GM12878 (cell line): Measurements from ENCODE around the gene PDGFC. TPM values are rescaled to one million over a fixed set of nuclear protein-coding genes. Genes with fewer than 3 reads are reported as not detected.

Experiments
- ATAC-seq: fragments of 200-7000 bp; cut with Tn5 transposase; 3 replicates; pipeline ENCODE4 v1.9.1; 2020; ENCODE audit warnings: mild to moderate bottlenecking, moderate library complexity
- BruUV-seq: library from RNA; stranded (reverse); fragments of 400-500 nt; replicated peaks from 2 replicates; lab custom pipeline; 2021; lab: Mats Ljungman, UMichigan
- CTCF ChIA-PET: fragments of 300-600 bp; sonication (Branson Sonifier 250); formaldehyde crosslinking; extraction: SDS; loops from one replicate; lab custom pipeline; 2021; ENCODE audit warnings: inconsistent platforms; lab: Yijun Ruan, JAX
- POLR2A ChIA-PET: fragments of 350-600 bp; formaldehyde crosslinking; extraction: SDS; loops from one replicate; lab custom pipeline; 2021; ENCODE audit warnings: inconsistent platforms; lab: Charles Lee
- RAD21 ChIA-PET: fragments of 300-600 bp; sonication (Branson Sonifier 250); formaldehyde crosslinking; loops from one replicate; lab custom pipeline; 2023; ENCODE audit warnings: antibody characterized with exemption; ENCODE audit not compliant: unreplicated experiment; lab: Charles Lee
- SMC1A ChIA-PET: fragments of 300-600 bp; sonication (Branson Sonifier 250); formaldehyde crosslinking; loops from one replicate; lab custom pipeline; 2023; ENCODE audit not compliant: unreplicated experiment, uncharacterized antibody; lab: Charles Lee
- DNase-seq: peaks from one replicate; pipeline ENCODE4 v3.0.0-alpha.2; 2011; ENCODE audit warnings: low read depth, low spot score
- FAIRE-seq: peaks from 3 replicates; lab custom pipeline; 2011; peaks lifted over from hg19 to GRCh38; lab: Jason Lieb, UNC
- H2AFZ ChIP-seq: 2 replicates; pipeline ENCODE4 v1.6.0; 2011; ENCODE audit warnings: low read depth, low read length, control low read depth; ENCODE audit not compliant: control insufficient read depth
- H3K27ac ChIP-seq: 2 replicates; pipeline ENCODE4 v1.5.1; 2011; ENCODE audit warnings: control low read depth; ENCODE audit not compliant: control insufficient read depth, insufficient read depth
- H3K27me3 ChIP-seq, 2 experiments: replicated peaks in 1 of 2; 2 replicates each; pipeline versions ENCODE4 v1.6.0 to v1.6.1; 2011; ENCODE audit warnings: low read length in 1 of 2; ENCODE audit not compliant: control insufficient read depth in 2 of 2, insufficient read depth in 2 of 2
- H3K36me3 ChIP-seq, 2 experiments: 2 replicates each; pipeline ENCODE4 v1.5.1; 2011; ENCODE audit warnings: low read length in 1 of 2; ENCODE audit not compliant: control insufficient read depth in 2 of 2, insufficient read depth in 2 of 2
- H3K4me1 ChIP-seq: 2 replicates; pipeline ENCODE4 v1.6.1; 2011; ENCODE audit warnings: mild to moderate bottlenecking, low read length, moderate library complexity, mixed read lengths; ENCODE audit not compliant: control insufficient read depth, insufficient read depth
- H3K4me2 ChIP-seq: 2 replicates; pipeline ENCODE4 v1.6.0; 2011; ENCODE audit warnings: control low read depth; ENCODE audit not compliant: control insufficient read depth, insufficient read depth
- H3K4me3 ChIP-seq: fragments of 200-600 bp; sonication (generic); 2 replicates; pipeline ENCODE4 v1.5.1; 2016
- H3K79me2 ChIP-seq: 2 replicates; pipeline ENCODE4 v1.6.0; 2011; ENCODE audit warnings: low read length; ENCODE audit not compliant: control insufficient read depth, insufficient read depth
- H3K9ac ChIP-seq: 2 replicates; pipeline ENCODE4 v1.8.0; 2011; ENCODE audit warnings: low read length, control low read depth, mixed read lengths; ENCODE audit not compliant: control insufficient read depth, insufficient read depth
- H3K9me3 ChIP-seq: replicated peaks from 3 replicates; pipeline ENCODE4 v1.5.1; 2011; ENCODE audit warnings: mild to moderate bottlenecking, low read length; ENCODE audit not compliant: control insufficient read depth, insufficient read depth
- H4K20me1 ChIP-seq: 2 replicates; pipeline ENCODE4 v1.6.0; 2011; ENCODE audit not compliant: control insufficient read depth, insufficient read depth
- BCLAF1 ChIP-seq: fragments of 450-650 bp; IDR thresholded peaks from 2 replicates; pipeline ENCODE4 v1.6.1; 2017; ENCODE audit warnings: antibody characterized with exemption, mild to moderate bottlenecking, moderate library complexity
- DPF2 ChIP-seq: fragments of 450-650 bp; IDR thresholded peaks from 2 replicates; pipeline ENCODE4 v1.6.1; 2017; ENCODE audit warnings: mild to moderate bottlenecking
- ELK1 ChIP-seq: IDR thresholded peaks from 2 replicates; pipeline ENCODE4 v1.6.1; 2012; ENCODE audit warnings: low read depth, low read length, improper control_type of control experiment
- FOXK2 ChIP-seq: fragments of 450-650 bp; IDR thresholded peaks from 2 replicates; pipeline ENCODE4 v1.6.1; 2017; ENCODE audit warnings: mild to moderate bottlenecking, moderate library complexity
- IKZF2 ChIP-seq, 2 experiments: fragments of 450-650 bp; IDR thresholded peaks; 2 replicates each; pipeline ENCODE4 v1.6.1; 2017; ENCODE audit warnings: mild to moderate bottlenecking in 2 of 2, moderate library complexity in 2 of 2
- PAX8 ChIP-seq: fragments of 450-650 bp; IDR thresholded peaks from 2 replicates; pipeline ENCODE4 v1.6.1; 2017; ENCODE audit warnings: mild to moderate bottlenecking, moderate library complexity
- REST ChIP-seq: IDR thresholded peaks from 2 replicates; pipeline ENCODE4 v1.6.1; 2012; ENCODE audit warnings: mild to moderate bottlenecking, low read depth, low read length
- RFX5 ChIP-seq: IDR thresholded peaks from 2 replicates; pipeline ENCODE4 v1.6.1; 2011; ENCODE audit warnings: low read depth, low read length, improper control_type of control experiment
- SIX5 ChIP-seq: IDR thresholded peaks from 2 replicates; pipeline ENCODE4 v1.6.1; 2011; ENCODE audit warnings: mild to moderate bottlenecking, low read depth, low read length, moderate library complexity; ENCODE audit not compliant: severe bottlenecking
- ZBTB11 ChIP-seq: fragments of 450-650 bp; formaldehyde crosslinking; IDR thresholded peaks from 2 replicates; pipeline ENCODE4 v1.5.0; 2022; ENCODE audit warnings: mild to moderate bottlenecking, missing genetic modification characterization
- ZNF274 ChIP-seq: IDR thresholded peaks from one replicate; pipeline ENCODE4 v1.8.0; 2011; ENCODE audit not compliant: insufficient read length, insufficient read depth
- ZZZ3 ChIP-seq: IDR thresholded peaks from 2 replicates; pipeline ENCODE4 v1.6.1; 2011; ENCODE audit warnings: low read depth; ENCODE audit not compliant: control insufficient read depth, insufficient read length
- WGBS: methylation state at CpG from one replicate; pipeline ENCODE4 v1.1.6; 2016; ENCODE audit warnings: low lambda C conversion rate; ENCODE audit not compliant: insufficient replicate concordance, insufficient coverage; ENCODE audit errors: missing lambda C conversion rate; 5-methylcytosine and 5-hydroxymethylcytosine counted together
- in situ Hi-C: fragments of 300-500 bp; cut with MboI; formaldehyde crosslinking; loops from 9 replicates; pipeline ENCODE4 v1.14.3; 2018; ENCODE audit warnings: mixed read lengths
- intact Hi-C: fragments of 100-400 bp; cut with micrococcal nuclease; formaldehyde crosslinking; loops from one replicate; pipeline ENCODE4 v1.14.2; 2022; ENCODE audit not compliant: unreplicated experiment
- polyA plus RNA-seq, 11 experiments: library from polyadenylated mRNA; depleted of rRNA in 4 of 11; unstranded in 6 of 11; stranded (reverse) in 5 of 11; fragments of >200 nt; fragmentation: Nextera tagmentation in 4 of 11; fragmentation: Illumina TruSeq in 1 of 11; extraction: Ambion mirVana in 4 of 11; extraction: Trizol in 1 of 11; gene quantifications; 1 replicate in 1 of 11; 2 replicates in 10 of 11; pipeline versions ENCODE4 v1.2.1 to v1.2.3, GENCODE V29; 2011 to 2016; ENCODE audit warnings: inconsistent platforms in 2 of 11, missing spikeins in 2 of 11, low read depth in 1 of 11
- total RNA-seq, 4 experiments: library from RNA; depleted of rRNA in 3 of 4; stranded (reverse); fragments of >200 nt in 3 of 4; fragmentation: Illumina TruSeq in 1 of 4; extraction: Trizol in 1 of 4; gene quantifications; 2 replicates each; pipeline versions ENCODE4 v1.2.1 to v1.2.3, GENCODE V29; 2013 to 2021

Gene PDGFC
- total and polyA plus RNA-seq, 10 of the 15 experiments (the other 5 are each of a cell fraction or from before 2014, with no cell fraction given), result 0.02 to 0.18 TPM; not detected in 8

GRCh38 chr4:156811963-156812362 is 159.6 kb downstream of the PDGFC start:
- Histone ChIP-seq H3K9me3 (no peaks in the 10 kb centered on the region), H3K4me3 (no peak overlapping the region), H4K20me1 (no peaks in the 10 kb centered on the region), H3K9ac (no peak overlapping the region), H3K4me1 (no peaks in the 10 kb centered on the region), H2AFZ (no peak overlapping the region), H3K36me3 (no peaks in the 10 kb centered on the region), H3K27ac (no peak overlapping the region), H3K4me2 (no peak overlapping the region), H3K79me2 (no peaks in the 10 kb centered on the region), H3K27me3 (no peaks in the 10 kb centered on the region)
- BruUV-seq, result no TSS peak
- ChIA-PET RAD21 (no interaction called here), SMC1A (no interaction called here), POLR2A (no interaction called here), CTCF (no interaction called here)
- no peak for DNase-seq
- in situ Hi-C loops (no loop called here), intact Hi-C loops (no loop called here)
- no peak for FAIRE-seq
- TF ChIP-seq ZZZ3 (no peak), PAX8 (no peak), FOXK2 (no peak), ZNF274 (no peak), ZBTB11 (CRISPR knock-in tag) (no peak), REST (no peak), BCLAF1 (no peak), IKZF2 (IDR thresholded peaks at IDR 0.05) (no peak), SIX5 (no peak), ELK1 (no peak), DPF2 (no peak), RFX5 (no peak)
- ATAC-seq, result no peak
- whole genome bisulfite sequencing, result 76% methylated on average over 4 of the region's 4 CpGs
